ENCODE results near the gene SYT6.

SYT6 gene

GRCh38 chr1:114139540-114139939 lies 14.1 kb downstream of the SYT6 start:
- H3K36me3 ChIP-seq (replicated peaks; ENCODE audit: insufficient read depth, low read length): no peaks in the 10 kb centered on the region

GRCh38 chr1:114137497-114137896 lies 16.2 kb downstream of the SYT6 start:
- H2AFZ ChIP-seq (ENCODE audit: low read length): no peak overlapping the region
- H3K9me3 ChIP-seq (replicated peaks; ENCODE audit: insufficient read depth, low read length): no peaks in the 10 kb centered on the region
- H3K4me3 ChIP-seq (ENCODE audit: low read length): no peak overlapping the region
- no peak overlapping the region for H3K4me2 ChIP-seq (ENCODE audit: low read depth, low read length)
- H3K9ac ChIP-seq (ENCODE audit: low read length): no peak overlapping the region
- no peak overlapping the region for H3K27ac ChIP-seq (ENCODE audit: low read length)
- H3K27me3 ChIP-seq (replicated peaks; ENCODE audit: insufficient read depth, low read length): no peaks in the 10 kb centered on the region
- DNase-seq: no peak
- no peaks in the 10 kb centered on the region for H3K79me2 ChIP-seq (ENCODE audit: low read length)
- no peaks in the 10 kb centered on the region for H3K4me1 ChIP-seq (ENCODE audit: low read length)
- H3K9me2 ChIP-seq (replicated peaks; ENCODE audit: insufficient read depth, low read length): no peaks in the 10 kb centered on the region
- H4K20me1 ChIP-seq (ENCODE audit: insufficient read depth, low read length): no peaks in the 10 kb centered on the region
- H3K36me3 ChIP-seq (replicated peaks; ENCODE audit: insufficient read depth, low read length): no peaks in the 10 kb centered on the region
- no peaks in the 10 kb centered on the region for H3F3A ChIP-seq (ENCODE audit: insufficient read depth, low read length)
- TF ChIP-seq EZH2phosphoT487 (IDR thresholded peaks at IDR 0.05; ENCODE audit: low read length) (no peak), EZH2 (optimal IDR thresholded peaks at IDR 0.05; ENCODE audit: low read depth, low read length) (no peak), CTCF (IDR thresholded peaks at IDR 0.05; ENCODE audit: low read length) (no peak)

More at GRCh38 chr1:114139540-114139939, 14.1 kb downstream of the SYT6 start:
- Histone ChIP-seq H3K9ac (ENCODE audit: low read length) (no peak overlapping the region), H2AFZ (ENCODE audit: low read length) (no peak overlapping the region), H3K4me1 (ENCODE audit: low read length) (no peaks in the 10 kb centered on the region), H3K4me3 (ENCODE audit: low read length) (no peak overlapping the region), H3K27me3 (replicated peaks; ENCODE audit: insufficient read depth, low read length) (no peaks in the 10 kb centered on the region), H3K9me2 (replicated peaks; ENCODE audit: insufficient read depth, low read length) (no peaks in the 10 kb centered on the region), H3K79me2 (ENCODE audit: low read length) (no peaks in the 10 kb centered on the region), H4K20me1 (ENCODE audit: insufficient read depth, low read length) (no peaks in the 10 kb centered on the region), H3F3A (ENCODE audit: insufficient read depth, low read length) (no peaks in the 10 kb centered on the region), H3K9me3 (replicated peaks; ENCODE audit: insufficient read depth, low read length) (no peaks in the 10 kb centered on the region), H3K4me2 (ENCODE audit: low read depth, low read length) (no peak overlapping the region), H3K27ac (ENCODE audit: low read length) (no peak overlapping the region)
- DNase-seq: no peak
- TF ChIP-seq CTCF (IDR thresholded peaks at IDR 0.05; ENCODE audit: low read length): no peak
- TF ChIP-seq EZH2phosphoT487 (IDR thresholded peaks at IDR 0.05; ENCODE audit: low read length): no peak
- no peak for TF ChIP-seq EZH2 (optimal IDR thresholded peaks at IDR 0.05; ENCODE audit: low read depth, low read length)

- Histone ChIP-seq H3K27ac (ENCODE audit: low read length) (no peak overlapping the region), H3K9me3 (replicated peaks; ENCODE audit: insufficient read depth, low read length) (no peaks in the 10 kb centered on the region), H3K4me3 (ENCODE audit: low read length) (no peak overlapping the region), H3K36me3 (replicated peaks; ENCODE audit: insufficient read depth, low read length) (no peaks in the 10 kb centered on the region), H2AFZ (ENCODE audit: low read length) (no peak overlapping the region), H4K20me1 (ENCODE audit: insufficient read depth, low read length) (no peaks in the 10 kb centered on the region), H3K4me1 (ENCODE audit: low read length) (no peaks in the 10 kb centered on the region), H3K9me2 (replicated peaks; ENCODE audit: insufficient read depth, low read length) (no peaks in the 10 kb centered on the region), H3K9ac (ENCODE audit: low read length) (no peak overlapping the region), H3K27me3 (replicated peaks; ENCODE audit: insufficient read depth, low read length) (no peaks in the 10 kb centered on the region), H3K79me2 (ENCODE audit: low read length) (no peaks in the 10 kb centered on the region), H3F3A (ENCODE audit: insufficient read depth, low read length) (no peaks in the 10 kb centered on the region), H3K4me2 (ENCODE audit: low read depth, low read length) (no peak overlapping the region)
- no peak for DNase-seq
- no peak for TF ChIP-seq EZH2phosphoT487 (IDR thresholded peaks at IDR 0.05; ENCODE audit: low read length)
Measured at GRCh38 chr1:114135786-114136185, 17.9 kb downstream of the SYT6 start.

GRCh38 chr1:114134518-114134917 lies 19.2 kb downstream of the SYT6 start:
- no peak for DNase-seq
- Histone ChIP-seq H3K9me2 (replicated peaks; ENCODE audit: insufficient read depth, low read length) (no peaks in the 10 kb centered on the region), H3F3A (ENCODE audit: insufficient read depth, low read length) (no peaks in the 10 kb centered on the region), H3K79me2 (ENCODE audit: low read length) (no peaks in the 10 kb centered on the region), H3K4me3 (ENCODE audit: low read length) (no peak overlapping the region), H4K20me1 (ENCODE audit: insufficient read depth, low read length) (no peaks in the 10 kb centered on the region), H3K27me3 (replicated peaks; ENCODE audit: insufficient read depth, low read length) (no peaks in the 10 kb centered on the region), H3K9ac (ENCODE audit: low read length) (no peak overlapping the region), H3K9me3 (replicated peaks; ENCODE audit: insufficient read depth, low read length) (no peaks in the 10 kb centered on the region), H3K4me1 (ENCODE audit: low read length) (no peaks in the 10 kb centered on the region), H3K36me3 (replicated peaks; ENCODE audit: insufficient read depth, low read length) (no peaks in the 10 kb centered on the region), H3K27ac (ENCODE audit: low read length) (no peak overlapping the region), H2AFZ (ENCODE audit: low read length) (no peak overlapping the region), H3K4me2 (ENCODE audit: low read depth, low read length) (no peak overlapping the region)
- no peak for TF ChIP-seq CTCF (IDR thresholded peaks at IDR 0.05; ENCODE audit: low read length)
- TF ChIP-seq EZH2 (optimal IDR thresholded peaks at IDR 0.05; ENCODE audit: low read depth, low read length): no peak
- TF ChIP-seq EZH2phosphoT487 (IDR thresholded peaks at IDR 0.05; ENCODE audit: low read length): no peak

All from MM.1S (cell line).